Parathyroid adenoma (tissue), 2 donors: ENCODE measurements around the gene NMRAL1.

Experiments used
- H2AFZ ChIP-seq: fragments of 300-600 bp; sonication (generic); one replicate; pipeline ENCODE4 v1.7.0; 2017; ENCODE audit warnings: antibody characterized with exemption, mild to moderate bottlenecking
- H3K27ac ChIP-seq: fragments of 300-600 bp; sonication (generic); one replicate; pipeline ENCODE4 v1.7.0; 2017
- H3K27me3 ChIP-seq: fragments of 300-600 bp; sonication (generic); one replicate; pipeline ENCODE4 v1.7.0; 2017; ENCODE audit warnings: low read length; ENCODE audit not compliant: control insufficient read depth, insufficient read depth
- H3K36me3 ChIP-seq: fragments of 300-600 bp; sonication (generic); one replicate; pipeline ENCODE4 v1.7.0; 2017; ENCODE audit warnings: low read length; ENCODE audit not compliant: control insufficient read depth, insufficient read depth
- H3K4me1 ChIP-seq: fragments of 300-600 bp; sonication (generic); one replicate; pipeline ENCODE4 v1.7.0; 2017; ENCODE audit warnings: control low read depth
- H3K4me2 ChIP-seq: fragments of 300-600 bp; sonication (generic); one replicate; pipeline ENCODE4 v1.7.0; 2017; ENCODE audit warnings: low read length
- H3K4me3 ChIP-seq: fragments of 300-600 bp; sonication (generic); one replicate; pipeline ENCODE4 v1.7.0; 2017; ENCODE audit warnings: low read depth, low read length
- H3K79me2 ChIP-seq: fragments of 300-600 bp; sonication (generic); one replicate; pipeline ENCODE4 v1.7.0; 2017; ENCODE audit warnings: control low read depth
- H3K9ac ChIP-seq: fragments of 300-600 bp; sonication (generic); one replicate; pipeline ENCODE4 v1.7.0; 2017; ENCODE audit warnings: mild to moderate bottlenecking
- H3K9me3 ChIP-seq: fragments of 300-600 bp; sonication (generic); one replicate; pipeline ENCODE4 v1.7.0; 2017; ENCODE audit warnings: low read length; ENCODE audit not compliant: control insufficient read depth
- TF ChIP-seq, protein P1 (sequence below): fragments of 300-600 bp; sonication (generic); IDR thresholded peaks from one replicate; pipeline ENCODE4 v1.7.0; 2017; ENCODE audit warnings: antibody characterized with exemption, mild to moderate bottlenecking
- donor health status: primary hyperparathyroidism.

The NMRAL1 gene

GRCh38 chr16:4500272-4500671, 25.8 kb upstream of the NMRAL1 start:
- no peak overlapping the region for H3K4me3 ChIP-seq
- no peak overlapping the region for H2AFZ ChIP-seq
- H3K27me3 ChIP-seq: no peaks in the 10 kb centered on the region
- H3K9ac ChIP-seq: no peak overlapping the region
- no peaks in the 10 kb centered on the region for H3K36me3 ChIP-seq
- peaks cover 5% of the 10 kb centered on the region for H3K4me1 ChIP-seq
- no peaks in the 10 kb centered on the region for H3K9me3 ChIP-seq
- TF ChIP-seq, protein P1, sequence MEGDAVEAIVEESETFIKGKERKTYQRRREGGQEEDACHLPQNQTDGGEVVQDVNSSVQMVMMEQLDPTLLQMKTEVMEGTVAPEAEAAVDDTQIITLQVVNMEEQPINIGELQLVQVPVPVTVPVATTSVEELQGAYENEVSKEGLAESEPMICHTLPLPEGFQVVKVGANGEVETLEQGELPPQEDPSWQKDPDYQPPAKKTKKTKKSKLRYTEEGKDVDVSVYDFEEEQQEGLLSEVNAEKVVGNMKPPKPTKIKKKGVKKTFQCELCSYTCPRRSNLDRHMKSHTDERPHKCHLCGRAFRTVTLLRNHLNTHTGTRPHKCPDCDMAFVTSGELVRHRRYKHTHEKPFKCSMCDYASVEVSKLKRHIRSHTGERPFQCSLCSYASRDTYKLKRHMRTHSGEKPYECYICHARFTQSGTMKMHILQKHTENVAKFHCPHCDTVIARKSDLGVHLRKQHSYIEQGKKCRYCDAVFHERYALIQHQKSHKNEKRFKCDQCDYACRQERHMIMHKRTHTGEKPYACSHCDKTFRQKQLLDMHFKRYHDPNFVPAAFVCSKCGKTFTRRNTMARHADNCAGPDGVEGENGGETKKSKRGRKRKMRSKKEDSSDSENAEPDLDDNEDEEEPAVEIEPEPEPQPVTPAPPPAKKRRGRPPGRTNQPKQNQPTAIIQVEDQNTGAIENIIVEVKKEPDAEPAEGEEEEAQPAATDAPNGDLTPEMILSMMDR: no peak
- H3K4me2 ChIP-seq: no peak overlapping the region
- no peak overlapping the region for H3K27ac ChIP-seq
- peaks cover 7% of the 10 kb centered on the region for H3K79me2 ChIP-seq

- TF ChIP-seq, protein P1: no peak
- Histone ChIP-seq H3K79me2 (peaks cover 7% of the 10 kb centered on the region), H3K27ac (no peak overlapping the region), H2AFZ (no peak overlapping the region), H3K4me2 (no peak overlapping the region), H3K36me3 (no peaks in the 10 kb centered on the region), H3K27me3 (no peaks in the 10 kb centered on the region), H3K9me3 (no peaks in the 10 kb centered on the region), H3K9ac (no peak overlapping the region), H3K4me3 (no peak overlapping the region), H3K4me1 (peaks cover 5% of the 10 kb centered on the region)
These were observed 24.8 kb upstream of the NMRAL1 start for GRCh38 chr16:4499196-4499555.

DNA sequence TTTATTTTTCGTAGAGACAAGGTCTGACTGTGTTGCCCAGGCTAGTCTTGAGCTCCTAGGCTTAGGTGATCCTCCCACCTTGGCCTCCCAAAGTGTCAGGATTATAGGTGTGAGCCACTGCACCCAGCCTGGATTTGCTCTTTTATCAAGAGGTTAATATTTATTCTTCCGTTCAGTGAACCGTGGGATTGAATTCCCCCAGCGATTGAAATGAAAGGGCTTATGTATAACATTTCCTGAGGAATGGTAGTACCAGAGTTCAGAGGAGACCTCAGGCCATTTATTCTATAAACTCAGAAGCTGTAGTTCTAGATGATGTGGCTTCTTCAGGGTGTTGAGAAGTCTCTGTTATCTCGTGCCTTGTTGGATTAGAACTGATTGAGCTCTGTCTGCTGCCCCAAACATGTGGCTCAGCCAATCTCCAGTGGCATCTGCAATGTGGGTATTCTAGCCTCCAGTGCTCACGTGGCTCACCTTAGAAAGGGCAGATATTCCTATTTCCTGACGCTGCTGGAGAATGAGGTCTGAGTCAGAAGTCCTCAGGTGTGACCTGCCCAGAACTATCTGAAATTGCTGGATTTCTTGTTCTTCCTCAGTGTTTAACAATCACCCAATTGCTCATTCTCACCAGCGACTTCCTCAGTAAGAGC, 24.2 kb upstream of the NMRAL1 start:
- no peaks in the 10 kb centered on the region for H3K27me3 ChIP-seq
- peaks cover 5% of the 10 kb centered on the region for H3K4me1 ChIP-seq
- H3K4me2 ChIP-seq: no peak overlapping the region
- no peaks in the 10 kb centered on the region for H3K9me3 ChIP-seq
- TF ChIP-seq, protein P1: no peak
- H3K36me3 ChIP-seq: no peaks in the 10 kb centered on the region
- no peak overlapping the region for H3K4me3 ChIP-seq
- H3K79me2 ChIP-seq: peaks cover 7% of the 10 kb centered on the region
- H3K27ac ChIP-seq: no peak overlapping the region
- H3K9ac ChIP-seq: no peak overlapping the region
- H2AFZ ChIP-seq: no peak overlapping the region

- Histone ChIP-seq H3K9ac (no peak overlapping the region), H2AFZ (no peak overlapping the region), H3K4me1 (peaks cover 5% of the 10 kb centered on the region), H3K36me3 (no peaks in the 10 kb centered on the region), H3K27me3 (no peaks in the 10 kb centered on the region), H3K79me2 (peaks cover 13% of the 10 kb centered on the region), H3K9me3 (no peaks in the 10 kb centered on the region), H3K4me3 (no peak overlapping the region), H3K27ac (no peak overlapping the region), H3K4me2 (no peak overlapping the region)
- TF ChIP-seq, protein P1: no peak
These were observed 21.9 kb upstream of the NMRAL1 start for GRCh38 chr16:4496305-4496704.

- TF ChIP-seq, protein P1: no peak
- Histone ChIP-seq H3K4me1 (peaks cover 5% of the 10 kb centered on the region), H3K36me3 (no peaks in the 10 kb centered on the region), H3K79me2 (peaks cover 19% of the 10 kb centered on the region), H3K4me2 (no peak overlapping the region), H3K4me3 (no peak overlapping the region), H3K9ac (no peak overlapping the region), H2AFZ (no peak overlapping the region), H3K9me3 (no peaks in the 10 kb centered on the region), H3K27me3 (no peaks in the 10 kb centered on the region), H3K27ac (no peak overlapping the region)
These were observed 21.3 kb upstream of the NMRAL1 start for GRCh38 chr16:4495766-4496165.
